GM18907 (cell line): ENCODE results near the gene CLMP.
"Not testable (repeated sequence)": the region's sequence is repeated elsewhere in the genome, so short reads cannot be mapped to it uniquely, and the experiment has no call there.

Source experiments
- ATAC-seq: cut with Tn5 transposase; IDR thresholded peaks from one replicate; pipeline ENCODE4 v1.9.1; 2021; ENCODE audit warnings: mild to moderate bottlenecking, moderate library complexity; ENCODE audit not compliant: unreplicated experiment

The CLMP gene

GRCh38 chr11:123173856-123174186, 21.2 kb downstream of the CLMP start:
- no peak for ATAC-seq

GRCh38 chr11:123173040-123173855, 21.8 kb downstream of the CLMP start:
- no peak for ATAC-seq

- ATAC-seq: no peak
Measured at GRCh38 chr11:123170929-123171328, 24.1 kb downstream of the CLMP start.

- no peak for ATAC-seq
Measured at GRCh38 chr11:123169821-123170220, 25.2 kb downstream of the CLMP start.

GRCh38 chr11:123168955-123169484, 26.0 kb downstream of the CLMP start:
- ATAC-seq: no peak

- no peak for ATAC-seq
Measured at GRCh38 chr11:123168241-123168640, 26.8 kb downstream of the CLMP start.

GRCh38 chr11:123166071-123166559, 28.9 kb downstream of the CLMP start:
- no peak for ATAC-seq

- no peak for ATAC-seq
Measured at GRCh38 chr11:123164732-123165450, 30.2 kb downstream of the CLMP start.

- ATAC-seq: no peak
Measured at GRCh38 chr11:123163621-123164020, 31.4 kb downstream of the CLMP start.

GRCh38 chr11:123161376-123162030, 33.5 kb downstream of the CLMP start:
- no peak for ATAC-seq

GRCh38 chr11:123159183-123159857, 35.7 kb downstream of the CLMP start:
- no peak for ATAC-seq

GRCh38 chr11:123158033-123159003, 36.7 kb downstream of the CLMP start:
- ATAC-seq: no peak

GRCh38 chr11:123152951-123153350, 42.1 kb downstream of the CLMP start:
- no peak for ATAC-seq

- ATAC-seq: not testable (repeated sequence)
Measured at GRCh38 chr11:123152346-123152745, 42.7 kb downstream of the CLMP start.

- ATAC-seq: no peak
Measured at GRCh38 chr11:123151796-123152195, 43.3 kb downstream of the CLMP start.

GRCh38 chr11:123151366-123151765, 43.7 kb downstream of the CLMP start:
- no peak for ATAC-seq

- ATAC-seq: no peak
Measured at GRCh38 chr11:123150882-123151281, 44.2 kb downstream of the CLMP start.

GRCh38 chr11:123148965-123149364, 46.1 kb downstream of the CLMP start:
- no peak for ATAC-seq

GRCh38 chr11:123145661-123146060, 49.4 kb downstream of the CLMP start:
- ATAC-seq: no peak

- no peak for ATAC-seq
Measured at GRCh38 chr11:123145220-123145619, 49.8 kb downstream of the CLMP start.
